ENCODE data around the gene TSEN54. TPM values are rescaled to one million over a fixed set of nuclear protein-coding genes. Genes with fewer than 3 reads are reported as not detected.

Gene TSEN54
- total RNA-seq, 1 donor from 2014 or later, result 21.0 TPM

- TF ChIP-seq CTCF (IDR thresholded peaks at IDR 0.05), result no peak
- DNase-seq, result no peak
- Mint-ChIP-seq H3K4me3 (no peak overlapping the region), H3K27me3 (no peaks in the 10 kb centered on the region), H3K9me3 (no peaks in the 10 kb centered on the region), H3K36me3 (ENCODE audit: low read depth) (no peaks in the 10 kb centered on the region), H3K27ac (no peak overlapping the region), H3K4me1 (peaks cover 1% of the 10 kb centered on the region)
- ATAC-seq (ENCODE audit: low read depth), result no peak
- POLR2A ChIA-PET, result interaction anchor here (0.6 kb wide), 1 partner anchor 258 kb away, joined by 11 read pairs; no protein-coding TSS in a partner anchor
- intact Hi-C loops (cut with micrococcal nuclease), result no loop called here
- CTCF ChIA-PET, result no interaction called here
These were observed 4.4 kb upstream of the TSEN54 start for GRCh38 chr17:75511610-75512575.

GRCh38 chr17:75512926-75513640 is 3.2 kb upstream of the TSEN54 start:
- TF ChIP-seq CTCF (IDR thresholded peaks at IDR 0.05), result no peak
- Mint-ChIP-seq H3K9me3 (no peaks in the 10 kb centered on the region), H3K27ac (no peak overlapping the region), H3K36me3 (ENCODE audit: low read depth) (no peaks in the 10 kb centered on the region), H3K4me3 (no peak overlapping the region), H3K27me3 (no peaks in the 10 kb centered on the region), H3K4me1 (peaks cover 13% of the 10 kb centered on the region)
- ATAC-seq (ENCODE audit: low read depth), result no peak
- POLR2A ChIA-PET, result interaction anchor here (0.6 kb wide), 1 partner anchor 257 kb away, joined by 11 read pairs; no protein-coding TSS in a partner anchor
- intact Hi-C loops (cut with micrococcal nuclease), result no loop called here
- DNase-seq, result no peak
- CTCF ChIA-PET, result no interaction called here

- TF ChIP-seq CTCF (IDR thresholded peaks at IDR 0.05), result no peak
- no peak overlapping the region for H3K4me3 Mint-ChIP-seq
- ChIA-PET POLR2A (interaction anchor here (0.6 kb wide), 1 partner anchor 100 kb away, joined by 4 read pairs; no protein-coding TSS in a partner anchor), CTCF (no interaction called here)
- intact Hi-C loops (cut with micrococcal nuclease), result no loop called here
- peaks cover 19% of the 10 kb centered on the region for H3K4me1 Mint-ChIP-seq
- H3K27ac Mint-ChIP-seq, result no peak overlapping the region
- ATAC-seq (ENCODE audit: low read depth), result no peak
- DNase-seq, result no peak
- H3K36me3 Mint-ChIP-seq (ENCODE audit: low read depth), result peaks cover 5% of the 10 kb centered on the region
- no peaks in the 10 kb centered on the region for H3K9me3 Mint-ChIP-seq
- no peaks in the 10 kb centered on the region for H3K27me3 Mint-ChIP-seq
These were observed 2.7 kb upstream of the TSEN54 start for GRCh38 chr17:75513641-75514000.

GRCh38 chr17:75514299-75514918 is 1.9 kb upstream of the TSEN54 start:
- intact Hi-C loops (cut with micrococcal nuclease), result no loop called here
- ATAC-seq (ENCODE audit: low read depth), result no peak
- H3K36me3 Mint-ChIP-seq (ENCODE audit: low read depth), result peaks cover 8% of the 10 kb centered on the region
- H3K27me3 Mint-ChIP-seq, result no peaks in the 10 kb centered on the region
- no peak overlapping the region for H3K27ac Mint-ChIP-seq
- TF ChIP-seq CTCF (IDR thresholded peaks at IDR 0.05), result no peak
- ChIA-PET POLR2A (interaction anchor here (0.6 kb wide), 1 partner anchor 99 kb away, joined by 4 read pairs; no protein-coding TSS in a partner anchor), CTCF (no interaction called here)
- H3K4me3 Mint-ChIP-seq, result peak overlapping the region; percentile 46
- no peak for DNase-seq
- H3K9me3 Mint-ChIP-seq, result no peaks in the 10 kb centered on the region
- peaks cover 22% of the 10 kb centered on the region for H3K4me1 Mint-ChIP-seq
